GM21447 (cell line): ENCODE measurements around the gene PCSK6.

Experiments used
- ATAC-seq: cut with Tn5 transposase; IDR thresholded peaks from one replicate; pipeline ENCODE4 v1.9.1; 2021; ENCODE audit not compliant: unreplicated experiment

Gene PCSK6

DNA sequence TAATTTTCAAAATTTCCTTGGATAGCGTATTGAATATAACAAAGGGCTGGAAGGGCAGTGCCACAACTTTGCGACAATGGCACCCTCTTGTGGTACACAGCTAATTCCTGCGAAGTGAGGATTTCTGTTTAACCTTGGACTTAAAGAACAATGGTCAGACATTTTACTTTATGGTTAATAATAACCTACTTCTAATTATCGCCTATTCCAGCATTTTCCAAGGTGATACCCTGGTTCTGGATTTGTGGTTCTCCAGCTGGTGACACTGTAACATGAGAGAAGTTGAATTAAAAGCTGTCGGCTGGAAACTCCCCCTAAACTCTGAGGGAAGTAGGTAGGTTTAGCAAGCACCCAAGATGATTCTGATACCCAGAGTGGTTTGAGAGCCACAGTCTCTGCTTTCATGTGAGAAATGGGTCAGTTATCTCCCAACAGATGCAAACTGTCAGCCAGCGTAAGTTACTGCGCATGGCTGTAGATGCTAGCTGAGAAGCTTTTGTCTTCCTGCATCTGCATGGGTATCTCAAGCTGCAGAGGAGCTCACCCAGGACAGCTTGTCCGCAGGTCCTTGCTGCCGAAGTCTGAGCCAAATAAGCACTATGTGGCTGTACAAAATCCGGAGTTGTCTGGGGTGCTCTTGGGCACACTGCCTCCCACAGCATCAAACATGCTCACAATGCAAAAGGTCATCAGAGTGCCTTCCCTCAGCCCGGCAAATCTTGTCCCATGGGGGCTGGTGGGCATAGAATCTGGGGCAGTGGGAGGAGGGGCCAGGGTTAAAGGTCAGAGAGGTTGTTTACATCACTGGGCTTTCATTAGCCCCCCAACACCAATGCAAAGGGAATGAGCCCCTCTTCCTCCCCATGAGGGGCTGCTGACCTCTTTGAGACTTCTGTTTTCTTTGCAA, 231.0 kb downstream of the PCSK6 start:
- ATAC-seq = no peak

DNA sequence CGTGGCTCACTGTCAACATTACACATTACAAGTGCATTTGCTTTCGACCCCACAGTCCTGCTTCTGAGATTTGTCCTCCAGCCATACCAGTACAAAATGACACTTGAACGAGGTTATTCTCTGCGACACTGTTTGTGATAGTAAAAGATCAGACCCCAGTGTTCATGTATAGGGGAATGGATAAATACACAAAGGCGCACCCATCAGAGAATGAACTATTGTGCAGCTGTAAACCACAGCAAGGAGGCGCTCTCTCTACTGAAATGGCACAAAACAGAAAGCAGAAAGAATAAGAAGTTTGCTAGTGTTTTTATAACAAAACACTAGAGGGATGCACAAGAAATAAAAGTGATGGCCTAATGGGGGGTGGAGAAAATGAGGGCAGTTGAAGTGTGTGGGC, 232.8 kb downstream of the PCSK6 start:
- ATAC-seq = no peak

DNA sequence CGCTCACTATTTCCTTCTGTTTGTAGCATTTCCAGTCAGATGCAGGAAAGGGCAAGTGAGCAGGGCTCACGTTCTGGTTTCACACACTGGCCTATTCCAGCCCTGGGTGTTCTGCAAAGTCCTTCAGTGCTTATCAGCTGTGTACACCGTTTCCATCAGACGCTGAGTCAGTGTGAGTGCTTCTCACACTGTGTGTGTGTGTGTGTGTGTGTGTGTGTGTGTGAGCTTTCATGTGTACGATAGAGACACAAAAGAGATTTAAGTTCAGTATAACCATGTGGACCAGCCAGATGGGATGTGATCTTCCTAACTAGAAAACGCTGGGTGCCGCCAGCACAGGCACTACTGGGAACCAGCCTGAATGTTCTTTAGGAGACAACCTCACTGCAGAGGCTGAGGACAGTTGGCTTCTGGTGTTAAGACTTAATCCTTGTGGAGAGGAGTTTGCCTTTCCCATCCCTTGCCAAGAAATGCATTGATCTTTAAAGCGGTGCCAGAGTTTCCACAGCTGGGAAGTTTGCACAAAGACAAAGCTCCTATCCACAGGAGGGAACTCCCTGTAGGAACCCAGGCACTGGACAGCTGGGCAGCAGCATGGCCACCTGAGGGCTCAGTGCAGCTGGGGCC, 233.8 kb downstream of the PCSK6 start:
- no peak for ATAC-seq

DNA sequence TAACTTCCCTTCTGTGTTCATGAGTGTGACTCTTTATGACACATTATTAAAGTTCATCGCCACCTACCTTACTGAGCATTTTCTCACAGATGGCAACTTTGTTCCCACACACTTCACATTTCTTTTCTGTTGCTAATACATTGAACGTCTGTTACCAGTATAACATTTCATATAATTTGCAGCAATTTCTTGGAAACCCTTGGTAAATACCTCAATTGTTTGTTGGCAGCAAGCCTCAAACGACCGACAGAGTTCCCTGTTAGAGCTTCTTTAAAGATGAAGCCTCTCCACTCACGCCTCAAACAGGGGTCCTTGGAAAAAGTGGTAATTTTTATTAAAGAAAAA, 234.5 kb downstream of the PCSK6 start:
- ATAC-seq = no peak

DNA sequence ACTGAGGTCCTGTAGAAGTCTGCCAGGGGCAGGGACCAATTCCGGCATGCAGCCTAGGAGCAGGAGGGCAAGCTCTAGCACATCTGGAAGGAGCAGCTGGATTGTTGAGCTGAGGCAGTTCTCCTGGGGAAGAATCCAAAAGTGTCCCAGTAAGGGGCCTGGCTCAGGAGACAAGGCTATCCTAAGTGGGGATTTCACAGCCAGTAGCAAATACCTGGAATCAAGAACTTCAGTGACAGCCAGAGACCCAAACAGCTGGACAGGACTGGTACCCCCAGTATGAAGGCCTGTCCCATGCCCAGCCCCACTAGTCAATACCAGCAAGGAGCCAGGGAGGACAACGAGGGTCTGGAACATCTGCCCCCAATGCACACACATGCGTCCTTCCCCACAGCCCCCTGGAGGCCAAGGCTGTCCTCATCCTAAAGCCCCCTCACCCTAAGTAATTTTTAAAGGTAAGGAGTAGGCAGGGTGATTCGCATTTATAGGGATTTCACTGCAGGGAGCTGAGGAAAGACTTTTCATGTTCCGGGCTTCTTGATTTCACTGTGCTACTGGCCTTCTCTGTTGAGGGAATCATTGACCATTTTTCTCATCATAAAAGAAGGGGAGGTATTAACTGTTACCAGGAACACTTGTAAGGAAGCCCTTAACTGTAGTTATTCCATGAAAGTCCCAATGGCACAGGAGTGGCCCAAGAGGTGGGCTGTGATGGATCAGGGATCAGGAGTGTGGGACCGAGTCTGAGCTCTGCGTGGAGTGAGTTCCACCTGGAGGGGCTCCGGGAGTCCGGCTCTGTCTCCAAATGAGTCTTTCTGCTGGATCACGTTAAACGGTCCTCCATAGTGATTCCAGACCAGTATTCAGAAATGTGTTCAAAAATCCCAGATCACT, 235.1 kb downstream of the PCSK6 start:
- ATAC-seq = no peak
